ENCODE data around the gene AKAP8L.
"Not testable (repeated sequence)": the region's sequence is repeated elsewhere in the genome, so short reads cannot be mapped to it uniquely, and the experiment has no call there.

Gene AKAP8L

DNA sequence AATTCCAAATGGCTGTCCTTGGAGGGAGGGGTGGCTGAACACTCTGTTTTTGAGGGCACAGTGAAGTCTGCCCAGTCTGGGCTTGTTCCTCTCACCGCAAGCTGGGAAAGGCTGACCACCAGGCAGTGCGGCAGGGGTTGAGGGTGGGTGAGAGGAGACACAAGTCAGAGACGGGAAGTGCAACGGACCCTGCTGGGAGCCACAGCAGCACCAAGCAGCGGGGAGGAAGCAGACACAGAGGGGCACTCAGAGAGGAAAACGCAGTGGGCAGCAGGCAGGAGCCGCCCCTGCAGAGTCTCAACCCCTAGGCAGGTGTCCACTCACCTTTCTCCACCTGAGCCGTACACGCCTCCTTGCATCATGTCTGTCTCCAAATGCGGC is 15.6 kb downstream of the AKAP8L start:
- H3K9ac ChIP-seq (ENCODE audit: low read length): no peak overlapping the region
- no peaks in the 10 kb centered on the region for H3K27me3 ChIP-seq (ENCODE audit: control insufficient read depth, insufficient read depth, low read length)
- no peak overlapping the region for H3K27ac ChIP-seq (ENCODE audit: low read depth, low read length)
- no peaks in the 10 kb centered on the region for H3K9me3 ChIP-seq (ENCODE audit: control insufficient read depth, insufficient read depth, low read depth, low read length)
- H3K36me3 ChIP-seq (ENCODE audit: control insufficient read depth, insufficient read depth, low read length): peaks cover 79% of the 10 kb centered on the region
- no peaks in the 10 kb centered on the region for H3K4me1 ChIP-seq (ENCODE audit: control insufficient read depth, insufficient read depth, low read length)
- no peak overlapping the region for H3K4me3 ChIP-seq (ENCODE audit: low read depth, low read length)

DNA sequence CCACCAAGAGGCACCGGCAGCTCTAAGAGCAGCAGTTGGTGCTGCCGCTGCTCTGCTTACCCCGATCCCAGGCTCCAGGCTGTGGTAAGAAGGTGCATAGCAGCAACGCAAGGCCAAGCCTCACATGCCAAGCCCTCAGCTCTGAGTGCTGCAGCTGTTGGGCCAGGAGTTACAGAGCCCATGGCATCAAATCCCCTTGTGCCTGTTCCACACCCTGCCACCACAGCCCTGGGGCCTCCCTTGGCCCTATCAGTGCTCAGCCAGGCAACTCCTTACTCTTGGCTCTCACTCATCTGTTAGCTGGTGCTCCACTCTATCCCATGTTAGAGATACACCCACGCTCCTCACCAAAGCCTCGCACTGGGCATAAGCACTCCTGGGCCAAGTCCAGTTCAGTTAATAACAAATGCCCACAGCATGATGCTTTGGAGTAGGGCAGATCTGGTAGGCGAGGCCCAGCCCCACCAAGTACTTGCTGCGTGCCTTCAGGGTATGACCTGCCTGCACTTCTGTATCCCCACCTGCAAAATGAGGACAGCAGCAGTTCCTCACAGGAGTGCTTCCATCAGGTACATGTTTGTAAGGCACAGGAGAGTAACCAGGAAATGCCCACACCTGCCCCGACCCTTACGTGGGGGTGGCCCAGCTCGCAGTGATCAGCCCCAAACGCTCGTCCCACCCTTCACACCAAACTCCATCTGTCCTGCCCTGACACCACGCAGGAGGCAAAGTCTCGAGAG is 16.2 kb downstream of the AKAP8L start:
- Histone ChIP-seq H3K36me3 (ENCODE audit: control insufficient read depth, insufficient read depth, low read length) (peaks cover 79% of the 10 kb centered on the region), H3K27me3 (ENCODE audit: control insufficient read depth, insufficient read depth, low read length) (no peaks in the 10 kb centered on the region), H3K9me3 (ENCODE audit: control insufficient read depth, insufficient read depth, low read depth, low read length) (no peaks in the 10 kb centered on the region), H3K4me3 (ENCODE audit: low read depth, low read length) (no peak overlapping the region), H3K4me1 (ENCODE audit: control insufficient read depth, insufficient read depth, low read length) (no peaks in the 10 kb centered on the region), H3K9ac (ENCODE audit: low read length) (no peak overlapping the region), H3K27ac (ENCODE audit: low read depth, low read length) (no peak overlapping the region)

DNA sequence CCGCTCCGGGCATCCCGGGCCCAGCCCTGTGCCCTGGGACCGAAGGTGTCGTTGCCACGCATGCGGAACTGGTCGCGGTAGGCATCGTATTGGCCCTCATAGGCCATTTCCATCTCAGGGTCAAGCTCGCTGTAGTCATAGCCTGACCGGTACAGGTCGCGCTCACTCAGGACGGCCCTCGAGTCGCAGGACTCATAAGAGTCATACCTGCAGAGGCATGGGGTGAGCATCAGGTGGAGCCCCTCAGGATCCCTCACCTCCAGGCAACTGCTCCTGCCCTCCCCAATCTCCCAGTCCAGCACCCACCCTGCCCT is 17.4 kb downstream of the AKAP8L start:
- Histone ChIP-seq H3K27ac (ENCODE audit: low read depth, low read length) (no peak overlapping the region), H3K36me3 (ENCODE audit: control insufficient read depth, insufficient read depth, low read length) (peaks cover 89% of the 10 kb centered on the region), H3K9me3 (ENCODE audit: control insufficient read depth, insufficient read depth, low read depth, low read length) (no peaks in the 10 kb centered on the region), H3K4me3 (ENCODE audit: low read depth, low read length) (no peak overlapping the region), H3K27me3 (ENCODE audit: control insufficient read depth, insufficient read depth, low read length) (no peaks in the 10 kb centered on the region), H3K4me1 (ENCODE audit: control insufficient read depth, insufficient read depth, low read length) (no peaks in the 10 kb centered on the region), H3K9ac (ENCODE audit: low read length) (no peak overlapping the region)

DNA sequence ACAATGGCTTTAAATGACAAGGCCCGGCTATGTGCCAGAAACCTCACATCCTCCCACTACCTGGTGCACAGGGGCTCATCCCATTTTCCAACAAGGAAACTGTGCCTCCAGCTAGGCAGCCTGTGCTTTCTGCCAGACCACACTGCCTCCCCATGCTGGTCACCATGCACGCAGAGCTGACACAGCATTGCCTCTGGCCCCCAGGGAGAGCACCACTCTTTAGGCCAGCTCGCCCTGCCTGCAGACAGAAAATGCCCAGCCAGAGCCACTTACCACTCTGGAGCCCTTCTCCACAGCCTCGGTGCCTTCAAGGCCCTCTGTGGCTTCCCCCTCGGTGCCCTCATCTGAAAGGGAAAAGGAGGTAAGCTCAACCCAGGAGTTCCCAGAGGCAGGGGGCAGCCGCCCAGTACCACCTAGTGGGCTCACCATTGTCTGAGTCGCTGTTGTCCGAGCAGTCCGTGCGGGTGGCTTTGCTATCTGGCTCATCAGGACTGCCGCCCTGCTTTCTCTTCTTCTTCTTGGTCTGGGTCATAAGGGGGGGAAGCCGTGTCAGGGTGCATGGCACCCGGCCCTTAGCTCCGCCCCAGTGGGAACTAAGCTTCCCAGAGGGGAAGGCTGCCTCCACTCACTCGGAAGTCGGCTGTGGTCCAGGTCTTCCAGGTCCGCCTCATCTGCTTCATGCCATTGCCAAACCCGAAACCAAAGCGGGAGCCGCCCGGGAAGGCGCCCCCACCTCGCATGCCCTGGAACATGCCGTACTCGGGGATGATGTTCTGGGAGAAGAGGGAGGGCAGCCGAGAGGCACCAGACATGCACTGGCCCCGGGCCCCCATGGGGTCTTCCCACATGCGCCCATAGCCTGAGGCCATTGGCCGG is 18.0 kb downstream of the AKAP8L start:
- Histone ChIP-seq H3K27me3 (ENCODE audit: control insufficient read depth, insufficient read depth, low read length) (no peaks in the 10 kb centered on the region), H3K36me3 (ENCODE audit: control insufficient read depth, insufficient read depth, low read length) (peaks cover 92% of the 10 kb centered on the region), H3K9ac (ENCODE audit: low read length) (no peak overlapping the region)

GRCh38 chr19:15399635-15400034 is 19.2 kb downstream of the AKAP8L start:
- Histone ChIP-seq H3K27ac (ENCODE audit: low read depth, low read length) (no peak overlapping the region), H3K9ac (ENCODE audit: low read length) (no peak overlapping the region), H3K9me3 (ENCODE audit: control insufficient read depth, insufficient read depth, low read depth, low read length) (no peaks in the 10 kb centered on the region), H3K4me1 (ENCODE audit: control insufficient read depth, insufficient read depth, low read length) (no peaks in the 10 kb centered on the region), H3K27me3 (ENCODE audit: control insufficient read depth, insufficient read depth, low read length) (no peaks in the 10 kb centered on the region), H3K4me3 (ENCODE audit: low read depth, low read length) (no peak overlapping the region), H3K36me3 (ENCODE audit: control insufficient read depth, insufficient read depth, low read length) (peaks cover 94% of the 10 kb centered on the region)

More for the DNA sequence above, 18.0 kb downstream of the AKAP8L start:
- Histone ChIP-seq H3K4me3 (ENCODE audit: low read depth, low read length) (no peak overlapping the region), H3K4me1 (ENCODE audit: control insufficient read depth, insufficient read depth, low read length) (no peaks in the 10 kb centered on the region), H3K9me3 (ENCODE audit: control insufficient read depth, insufficient read depth, low read depth, low read length) (no peaks in the 10 kb centered on the region), H3K27ac (ENCODE audit: low read depth, low read length) (no peak overlapping the region)

DNA sequence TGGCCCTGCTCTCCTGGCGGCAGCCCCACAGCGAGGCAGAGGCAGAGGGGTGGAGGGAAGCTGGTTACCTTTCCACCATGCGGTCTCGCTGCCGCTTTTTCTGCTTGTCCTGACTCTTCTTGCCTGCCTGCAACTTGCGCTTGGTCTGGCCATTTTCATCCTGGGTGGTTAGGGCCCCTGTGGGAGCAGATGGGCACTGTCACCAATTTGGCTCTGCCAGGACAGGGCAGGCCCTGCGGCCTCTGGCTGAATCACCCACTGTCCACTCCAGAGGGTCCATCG is 19.6 kb downstream of the AKAP8L start:
- Histone ChIP-seq H3K27me3 (ENCODE audit: control insufficient read depth, insufficient read depth, low read length) (no peaks in the 10 kb centered on the region), H3K4me3 (ENCODE audit: low read depth, low read length) (no peak overlapping the region), H3K9ac (ENCODE audit: low read length) (no peak overlapping the region), H3K9me3 (ENCODE audit: control insufficient read depth, insufficient read depth, low read depth, low read length) (no peaks in the 10 kb centered on the region), H3K27ac (ENCODE audit: low read depth, low read length) (no peak overlapping the region), H3K4me1 (ENCODE audit: control insufficient read depth, insufficient read depth, low read length) (no peaks in the 10 kb centered on the region), H3K36me3 (ENCODE audit: control insufficient read depth, insufficient read depth, low read length) (peaks cover 94% of the 10 kb centered on the region)

DNA sequence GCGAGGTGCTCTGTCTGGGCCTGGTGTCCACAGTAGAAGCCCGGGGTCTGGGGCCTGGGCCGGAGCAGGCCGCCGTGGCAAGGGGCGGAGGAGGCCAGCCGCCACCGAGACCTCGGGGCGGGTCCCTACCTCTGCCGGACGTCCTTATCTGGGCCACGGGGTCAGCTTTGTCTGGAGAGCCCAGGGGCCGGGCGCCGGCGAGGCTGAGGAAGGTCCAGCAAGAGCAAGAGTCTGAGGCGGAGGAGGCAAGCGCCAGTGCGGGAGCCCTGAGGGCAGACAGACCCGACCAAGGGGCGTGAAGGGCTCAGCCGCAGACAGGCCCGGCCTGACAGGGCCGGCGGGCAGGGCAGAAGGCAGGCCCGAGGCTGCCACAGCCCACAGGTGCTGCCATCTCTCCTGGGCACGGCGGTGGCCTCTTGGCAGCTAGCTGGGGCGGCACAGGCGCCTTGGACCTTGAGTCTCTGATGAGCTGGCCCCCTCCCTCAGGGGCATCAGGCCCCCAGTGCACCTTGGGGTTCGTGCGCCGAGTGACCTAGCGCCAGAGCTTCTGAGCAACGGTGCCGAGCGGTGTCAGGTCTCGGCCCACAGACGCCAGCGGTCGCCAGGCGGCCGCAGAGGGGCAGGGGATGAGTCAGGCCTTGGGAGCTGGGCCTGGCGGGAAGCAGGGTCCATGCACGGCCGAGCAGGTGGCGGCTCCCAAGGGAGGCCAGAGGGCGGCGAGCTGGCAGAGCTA is 20.1 kb downstream of the AKAP8L start:
- no peaks in the 10 kb centered on the region for H3K9me3 ChIP-seq (ENCODE audit: control insufficient read depth, insufficient read depth, low read depth, low read length)
- no peaks in the 10 kb centered on the region for H3K4me1 ChIP-seq (ENCODE audit: control insufficient read depth, insufficient read depth, low read length)
- peaks cover 94% of the 10 kb centered on the region for H3K36me3 ChIP-seq (ENCODE audit: control insufficient read depth, insufficient read depth, low read length)
- H3K27me3 ChIP-seq (ENCODE audit: control insufficient read depth, insufficient read depth, low read length): no peaks in the 10 kb centered on the region
- H3K27ac ChIP-seq (ENCODE audit: low read depth, low read length): no peak overlapping the region
- no peak overlapping the region for H3K9ac ChIP-seq (ENCODE audit: low read length)
- H3K4me3 ChIP-seq (ENCODE audit: low read depth, low read length): no peak overlapping the region

GRCh38 chr19:15397782-15398181 is 21.0 kb downstream of the AKAP8L start:
- Histone ChIP-seq H3K27ac (ENCODE audit: low read depth, low read length) (no peak overlapping the region), H3K9ac (ENCODE audit: low read length) (no peak overlapping the region), H3K9me3 (ENCODE audit: control insufficient read depth, insufficient read depth, low read depth, low read length) (no peaks in the 10 kb centered on the region), H3K4me3 (ENCODE audit: low read depth, low read length) (no peak overlapping the region), H3K4me1 (ENCODE audit: control insufficient read depth, insufficient read depth, low read length) (no peaks in the 10 kb centered on the region), H3K27me3 (ENCODE audit: control insufficient read depth, insufficient read depth, low read length) (no peaks in the 10 kb centered on the region), H3K36me3 (ENCODE audit: control insufficient read depth, insufficient read depth, low read length) (peaks cover 94% of the 10 kb centered on the region)

DNA sequence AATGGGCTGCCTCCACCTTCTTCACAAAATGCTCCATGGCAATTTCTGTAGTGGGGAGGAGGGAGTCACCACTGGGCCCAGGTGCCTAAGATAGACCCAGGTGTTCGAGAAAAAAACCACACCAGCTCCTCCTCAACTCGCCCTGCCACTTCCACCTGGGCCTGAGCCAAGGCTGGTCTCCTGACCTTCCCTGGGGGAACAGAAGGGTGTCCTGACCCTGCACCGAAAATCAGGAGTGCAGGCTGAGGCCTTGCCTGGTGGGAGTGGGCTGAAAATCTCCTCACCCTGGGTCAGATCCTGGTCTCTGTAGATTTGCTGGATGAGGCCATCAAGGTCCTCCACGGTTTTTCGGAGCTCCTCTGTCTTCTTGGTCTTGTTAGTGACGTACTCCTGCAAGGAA is 21.6 kb downstream of the AKAP8L start:
- peaks cover 90% of the 10 kb centered on the region for H3K36me3 ChIP-seq (ENCODE audit: control insufficient read depth, insufficient read depth, low read length)
- H3K9me3 ChIP-seq (ENCODE audit: control insufficient read depth, insufficient read depth, low read depth, low read length): no peaks in the 10 kb centered on the region
- H3K9ac ChIP-seq (ENCODE audit: low read length): no peak overlapping the region
- H3K4me3 ChIP-seq (ENCODE audit: low read depth, low read length): no peak overlapping the region
- H3K27ac ChIP-seq (ENCODE audit: low read depth, low read length): no peak overlapping the region
- H3K27me3 ChIP-seq (ENCODE audit: control insufficient read depth, insufficient read depth, low read length): no peaks in the 10 kb centered on the region
- H3K4me1 ChIP-seq (ENCODE audit: control insufficient read depth, insufficient read depth, low read length): no peaks in the 10 kb centered on the region

- Histone ChIP-seq H3K4me1 (ENCODE audit: control insufficient read depth, insufficient read depth, low read length) (no peaks in the 10 kb centered on the region), H3K27me3 (ENCODE audit: control insufficient read depth, insufficient read depth, low read length) (no peaks in the 10 kb centered on the region), H3K9ac (ENCODE audit: low read length) (no peak overlapping the region), H3K27ac (ENCODE audit: low read depth, low read length) (no peak overlapping the region), H3K36me3 (ENCODE audit: control insufficient read depth, insufficient read depth, low read length) (peaks cover 88% of the 10 kb centered on the region), H3K4me3 (ENCODE audit: low read depth, low read length) (no peak overlapping the region), H3K9me3 (ENCODE audit: control insufficient read depth, insufficient read depth, low read depth, low read length) (no peaks in the 10 kb centered on the region)
Observed at GRCh38 chr19:15396436-15396835, 22.4 kb downstream of the AKAP8L start.

DNA sequence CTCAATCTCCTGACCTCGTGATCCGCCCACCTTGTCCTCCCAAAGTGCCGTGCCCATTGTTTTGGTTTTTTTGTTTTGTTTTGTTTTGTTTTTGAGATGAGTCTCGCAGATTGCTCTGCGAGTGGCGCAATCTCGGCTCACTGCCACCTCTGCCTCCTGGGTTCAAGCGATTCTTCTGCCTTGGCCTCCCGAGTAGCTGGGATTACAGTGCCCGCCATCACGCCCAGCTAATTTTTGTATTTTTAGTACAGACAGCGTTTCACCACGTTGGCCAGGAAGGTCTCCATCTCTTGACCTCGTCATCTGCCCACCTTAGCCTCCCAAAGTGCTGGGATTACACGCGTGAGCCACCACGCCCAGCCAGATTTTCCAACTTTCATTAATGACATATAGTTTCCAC is 23.5 kb downstream of the AKAP8L start:
- not testable (repeated sequence) for H3K27ac ChIP-seq (ENCODE audit: low read depth, low read length); H3K9me3 ChIP-seq (ENCODE audit: control insufficient read depth, insufficient read depth, low read depth, low read length)

More for the DNA sequence above, 23.5 kb downstream of the AKAP8L start:
- not testable (repeated sequence) for H3K4me1 ChIP-seq (ENCODE audit: control insufficient read depth, insufficient read depth, low read length); H3K4me3 ChIP-seq (ENCODE audit: low read depth, low read length); H3K9ac ChIP-seq (ENCODE audit: low read length); H3K27me3 ChIP-seq (ENCODE audit: control insufficient read depth, insufficient read depth, low read length)
- peaks cover 83% of the 10 kb centered on the region for H3K36me3 ChIP-seq (ENCODE audit: control insufficient read depth, insufficient read depth, low read length)

All from HUES6 (cell line).